Panc1 (cell line): ENCODE measurements around the gene CNTN4. TPM values are rescaled to one million over a fixed set of nuclear protein-coding genes. Genes with fewer than 3 reads are reported as not detected.

ENCODE experiments used
- ATAC-seq: fragments of 200-7000 bp; cut with Tn5 transposase; 2 replicates; pipeline ENCODE4 v1.9.1; 2020; ENCODE audit warnings: mild to moderate bottlenecking, moderate library complexity
- BruUV-seq: library from RNA; stranded (reverse); fragments of 400-500 nt; replicated peaks from 2 replicates; lab custom pipeline; 2021; lab: Mats Ljungman, UMichigan
- CTCF ChIA-PET: fragments of 300-600 bp; sonication (Branson Sonifier 250); formaldehyde crosslinking; loops from one replicate; lab custom pipeline; 2022; ENCODE audit warnings: antibody characterized with exemption; lab: Charles Lee
- POLR2A ChIA-PET: fragments of 300-600 bp; sonication (Branson Sonifier 250); formaldehyde crosslinking; loops from one replicate; lab custom pipeline; 2022; ENCODE audit warnings: antibody characterized with exemption; lab: Charles Lee
- DNase-seq: peaks from one replicate; pipeline ENCODE4 v3.0.0-alpha.2; 2010; ENCODE audit warnings: low read depth, low spot score
- H3K27ac ChIP-seq: 2 replicates; pipeline ENCODE4 v1.5.1; 2011; ENCODE audit warnings: mild to moderate bottlenecking, low read length, inconsistent platforms
- H3K27me3 ChIP-seq: fragments of 200-500 bp; sonication (Bioruptor generic); 2 replicates; pipeline ENCODE4 v1.6.0; 2014; ENCODE audit warnings: low read length, inconsistent platforms; ENCODE audit not compliant: control insufficient read depth, insufficient read depth
- H3K36me3 ChIP-seq: fragments of 200-500 bp; sonication (Bioruptor generic); 2 replicates; pipeline ENCODE4 v1.5.1; 2014; ENCODE audit warnings: inconsistent platforms, mild to moderate bottlenecking, low read length, moderate library complexity; ENCODE audit not compliant: control insufficient read depth, insufficient read depth
- H3K4me1 ChIP-seq: 2 replicates; pipeline ENCODE4 v1.5.1; 2011; ENCODE audit warnings: inconsistent platforms, mild to moderate bottlenecking, low read length, moderate library complexity; ENCODE audit not compliant: control insufficient read depth, insufficient read depth
- H3K4me3 ChIP-seq, 2 experiments: 2 replicates each; pipeline ENCODE4 v1.5.1; 2011 to 2012; ENCODE audit warnings: low read depth in 2 of 2, low read length in 2 of 2, mild to moderate bottlenecking in 2 of 2, inconsistent platforms in 1 of 2, moderate library complexity in 1 of 2
- H3K9me3 ChIP-seq: fragments of 200-500 bp; sonication (Bioruptor generic); 2 replicates; pipeline ENCODE4 v1.5.1; 2014; ENCODE audit warnings: low read depth, mild to moderate bottlenecking, inconsistent platforms, low read length, moderate library complexity; ENCODE audit not compliant: control insufficient read depth, insufficient read depth
- CTCF ChIP-seq: fragments of 450-650 bp; IDR thresholded peaks from 2 replicates; pipeline ENCODE4 v1.5.1; 2017; ENCODE audit warnings: mild to moderate bottlenecking
- POLR2AphosphoS5 ChIP-seq: IDR thresholded peaks from 2 replicates; pipeline ENCODE4 v1.6.1; 2012; ENCODE audit warnings: mild to moderate bottlenecking, low read depth, low read length, moderate library complexity
- SIN3A ChIP-seq: IDR thresholded peaks from 2 replicates; pipeline ENCODE4 v1.6.1; 2012; ENCODE audit warnings: low read depth, mild to moderate bottlenecking, low read length, moderate library complexity, borderline replicate concordance; ENCODE audit not compliant: insufficient read depth
- TCF7L2 ChIP-seq: IDR thresholded peaks from 2 replicates; pipeline ENCODE4 v1.6.1; 2011; ENCODE audit warnings: mild to moderate bottlenecking, low read depth, low read length, inconsistent platforms
- in situ Hi-C: cut with HindIII; loops from 2 replicates; pipeline ENCODE4 v1.10.0; 2016; ENCODE audit warnings: low sequenced_read_pairs, low pct_unique_long_range_greater_than_20kb
- intact Hi-C: fragments of 100-400 bp; cut with micrococcal nuclease; formaldehyde crosslinking; loops from one replicate; pipeline ENCODE4 v1.10.0; 2022; ENCODE audit not compliant: unreplicated experiment
- total RNA-seq: library from RNA; stranded (reverse); gene quantifications from one replicate; pipeline ENCODE4 v1.2.1, GENCODE V29; 2021; ENCODE audit not compliant: unreplicated experiment
- TF ChIP-seq, protein P1 (sequence below), 2 experiments: IDR thresholded peaks; 2 replicates each; pipeline ENCODE4 v1.6.1; 2011 to 2012; ENCODE audit warnings: low read depth in 2 of 2, control low read depth in 1 of 2, low read length in 1 of 2, mild to moderate bottlenecking in 1 of 2, moderate library complexity in 1 of 2; ENCODE audit not compliant: insufficient read depth in 1 of 2

CNTN4 gene
- total RNA-seq, 1 experiment from 2014 or later = not detected

GRCh38 chr3:2623436-2623835 is 524.8 kb downstream of the CNTN4 start:
- intact Hi-C loops = no loop called here
- ChIA-PET POLR2A (no interaction called here), CTCF (no interaction called here)
- Histone ChIP-seq H3K27ac (no peak overlapping the region), H3K36me3 (no peaks in the 10 kb centered on the region), H3K9me3 (no peaks in the 10 kb centered on the region), H3K27me3 (no peaks in the 10 kb centered on the region), H3K4me1 (no peaks in the 10 kb centered on the region), H3K4me3 (no peak overlapping the region)
- no peak for ATAC-seq
- in situ Hi-C loops = no loop called here
- DNase-seq = no peak
- TF ChIP-seq SIN3A (no peak), POLR2AphosphoS5 (no peak), TCF7L2 (no peak), CTCF (no peak)
- TF ChIP-seq, protein P1, sequence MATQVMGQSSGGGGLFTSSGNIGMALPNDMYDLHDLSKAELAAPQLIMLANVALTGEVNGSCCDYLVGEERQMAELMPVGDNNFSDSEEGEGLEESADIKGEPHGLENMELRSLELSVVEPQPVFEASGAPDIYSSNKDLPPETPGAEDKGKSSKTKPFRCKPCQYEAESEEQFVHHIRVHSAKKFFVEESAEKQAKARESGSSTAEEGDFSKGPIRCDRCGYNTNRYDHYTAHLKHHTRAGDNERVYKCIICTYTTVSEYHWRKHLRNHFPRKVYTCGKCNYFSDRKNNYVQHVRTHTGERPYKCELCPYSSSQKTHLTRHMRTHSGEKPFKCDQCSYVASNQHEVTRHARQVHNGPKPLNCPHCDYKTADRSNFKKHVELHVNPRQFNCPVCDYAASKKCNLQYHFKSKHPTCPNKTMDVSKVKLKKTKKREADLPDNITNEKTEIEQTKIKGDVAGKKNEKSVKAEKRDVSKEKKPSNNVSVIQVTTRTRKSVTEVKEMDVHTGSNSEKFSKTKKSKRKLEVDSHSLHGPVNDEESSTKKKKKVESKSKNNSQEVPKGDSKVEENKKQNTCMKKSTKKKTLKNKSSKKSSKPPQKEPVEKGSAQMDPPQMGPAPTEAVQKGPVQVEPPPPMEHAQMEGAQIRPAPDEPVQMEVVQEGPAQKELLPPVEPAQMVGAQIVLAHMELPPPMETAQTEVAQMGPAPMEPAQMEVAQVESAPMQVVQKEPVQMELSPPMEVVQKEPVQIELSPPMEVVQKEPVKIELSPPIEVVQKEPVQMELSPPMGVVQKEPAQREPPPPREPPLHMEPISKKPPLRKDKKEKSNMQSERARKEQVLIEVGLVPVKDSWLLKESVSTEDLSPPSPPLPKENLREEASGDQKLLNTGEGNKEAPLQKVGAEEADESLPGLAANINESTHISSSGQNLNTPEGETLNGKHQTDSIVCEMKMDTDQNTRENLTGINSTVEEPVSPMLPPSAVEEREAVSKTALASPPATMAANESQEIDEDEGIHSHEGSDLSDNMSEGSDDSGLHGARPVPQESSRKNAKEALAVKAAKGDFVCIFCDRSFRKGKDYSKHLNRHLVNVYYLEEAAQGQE (IDR thresholded peaks at IDR 0.05; ENCODE audit: insufficient read depth in 1 of 2, low read depth in 2 of 2, low read length in 1 of 2) = no peak
- no TSS peak for BruUV-seq

GRCh38 chr3:2628117-2628516 is 529.5 kb downstream of the CNTN4 start:
- Histone ChIP-seq H3K36me3 (no peaks in the 10 kb centered on the region), H3K27ac (no peak overlapping the region), H3K4me3 (no peak overlapping the region), H3K4me1 (no peaks in the 10 kb centered on the region), H3K27me3 (no peaks in the 10 kb centered on the region), H3K9me3 (no peaks in the 10 kb centered on the region)
- ChIA-PET POLR2A (no interaction called here), CTCF (no interaction called here)
- no peak for TF ChIP-seq SIN3A
- TF ChIP-seq, protein P1 (IDR thresholded peaks at IDR 0.05; ENCODE audit: insufficient read depth in 1 of 2, low read depth in 2 of 2, low read length in 1 of 2) = no peak
- no peak for TF ChIP-seq TCF7L2
- no peak for TF ChIP-seq CTCF
- no peak for TF ChIP-seq POLR2AphosphoS5
- in situ Hi-C loops (no loop called here), intact Hi-C loops (no loop called here)
- no TSS peak for BruUV-seq
- ATAC-seq = no peak
- no peak for DNase-seq
